WI38 (cell line): ENCODE results near the gene CYB561.

Experiments
- H3K4me3 ChIP-seq: 2 replicates; pipeline ENCODE4 v1.5.1; 2011; ENCODE audit warnings: low read depth, mild to moderate bottlenecking, control low read depth, low read length
- TF ChIP-seq, protein P1 (sequence below): IDR thresholded peaks from 2 replicates; pipeline ENCODE4 v1.5.1; 2012; ENCODE audit warnings: low read depth, mild to moderate bottlenecking, control low read depth, low read length

The CYB561 gene

DNA sequence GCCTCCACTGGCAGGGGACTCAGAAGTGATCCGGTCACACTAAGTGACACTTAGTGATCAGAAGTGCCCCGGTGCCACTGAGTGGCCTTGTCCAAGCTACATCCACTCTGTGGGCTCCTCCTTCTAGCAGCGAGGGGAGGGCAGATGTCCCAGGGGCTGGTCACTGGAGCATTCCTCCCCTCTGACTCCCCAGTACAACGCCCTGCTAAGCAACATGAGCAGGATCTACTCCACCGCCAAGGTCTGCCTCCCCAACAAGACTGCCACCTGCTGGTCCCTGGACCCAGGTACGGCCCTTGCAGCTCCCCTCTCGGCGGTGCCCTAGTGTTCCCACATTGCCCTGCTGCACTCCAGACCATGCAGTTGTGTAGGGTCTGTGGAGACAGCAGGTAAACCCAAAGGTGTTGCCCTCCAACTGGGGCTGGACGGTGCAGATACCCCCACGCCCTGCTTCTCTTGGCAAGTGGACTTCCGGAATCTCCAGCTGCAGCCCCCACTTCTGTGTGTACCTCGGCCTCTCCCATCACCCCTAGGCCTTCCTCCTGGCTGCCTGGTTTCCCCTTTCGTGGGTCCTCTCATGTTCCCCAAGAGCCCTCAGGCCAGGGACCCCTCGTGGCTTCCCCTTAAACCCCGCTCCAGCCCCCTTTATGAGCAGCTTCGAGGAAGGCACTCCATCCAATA lies 32.8 kb upstream of the CYB561 start:
- TF ChIP-seq, protein P1, sequence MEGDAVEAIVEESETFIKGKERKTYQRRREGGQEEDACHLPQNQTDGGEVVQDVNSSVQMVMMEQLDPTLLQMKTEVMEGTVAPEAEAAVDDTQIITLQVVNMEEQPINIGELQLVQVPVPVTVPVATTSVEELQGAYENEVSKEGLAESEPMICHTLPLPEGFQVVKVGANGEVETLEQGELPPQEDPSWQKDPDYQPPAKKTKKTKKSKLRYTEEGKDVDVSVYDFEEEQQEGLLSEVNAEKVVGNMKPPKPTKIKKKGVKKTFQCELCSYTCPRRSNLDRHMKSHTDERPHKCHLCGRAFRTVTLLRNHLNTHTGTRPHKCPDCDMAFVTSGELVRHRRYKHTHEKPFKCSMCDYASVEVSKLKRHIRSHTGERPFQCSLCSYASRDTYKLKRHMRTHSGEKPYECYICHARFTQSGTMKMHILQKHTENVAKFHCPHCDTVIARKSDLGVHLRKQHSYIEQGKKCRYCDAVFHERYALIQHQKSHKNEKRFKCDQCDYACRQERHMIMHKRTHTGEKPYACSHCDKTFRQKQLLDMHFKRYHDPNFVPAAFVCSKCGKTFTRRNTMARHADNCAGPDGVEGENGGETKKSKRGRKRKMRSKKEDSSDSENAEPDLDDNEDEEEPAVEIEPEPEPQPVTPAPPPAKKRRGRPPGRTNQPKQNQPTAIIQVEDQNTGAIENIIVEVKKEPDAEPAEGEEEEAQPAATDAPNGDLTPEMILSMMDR = peak; percentile 80
- H3K4me3 ChIP-seq = no peak overlapping the region

DNA sequence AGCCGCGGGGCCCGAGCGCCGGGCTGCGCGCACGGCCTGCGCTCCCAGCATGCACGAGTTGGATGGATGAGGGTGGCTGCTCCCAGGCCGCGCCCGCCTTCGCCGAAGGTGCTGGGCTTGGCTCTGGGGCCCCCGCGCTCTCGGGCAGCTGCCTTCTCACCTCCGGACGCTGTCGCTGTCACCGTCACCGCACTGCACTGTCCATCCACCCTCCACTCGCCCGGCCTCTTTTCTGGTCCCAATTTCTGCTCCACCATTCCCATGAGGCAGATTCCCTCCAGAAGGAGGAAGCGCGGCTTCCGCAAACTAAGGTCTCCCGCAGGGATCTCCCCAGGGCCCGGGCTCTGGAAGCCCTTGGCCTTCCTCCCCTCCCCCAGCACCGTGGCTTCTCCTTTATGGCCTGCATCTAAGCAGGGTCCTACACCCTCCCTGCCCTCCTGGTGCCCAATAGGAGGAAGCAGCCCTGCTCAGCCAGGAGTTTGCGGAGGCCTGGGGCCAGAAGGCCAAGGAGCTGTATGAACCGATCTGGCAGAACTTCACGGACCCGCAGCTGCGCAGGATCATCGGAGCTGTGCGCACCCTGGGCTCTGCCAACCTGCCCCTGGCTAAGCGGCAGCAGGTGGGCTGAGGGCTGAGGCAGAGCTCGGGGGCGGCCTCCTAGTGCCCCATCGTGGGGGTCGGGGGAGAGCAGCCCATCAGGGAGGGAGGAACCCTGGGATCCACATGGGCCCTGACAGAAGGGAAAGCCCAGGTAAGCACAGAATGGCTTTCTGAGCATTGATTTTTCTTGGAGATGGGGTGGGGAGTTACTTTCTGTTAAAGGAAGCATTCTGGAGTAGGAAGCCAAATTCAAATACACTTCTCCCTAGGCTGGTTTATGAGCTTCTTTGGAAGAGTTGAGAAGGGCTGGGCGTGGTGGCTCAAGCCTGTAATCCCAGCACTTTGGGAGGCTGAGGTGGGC lies 31.7 kb upstream of the CYB561 start:
- TF ChIP-seq, protein P1 = no peak
- H3K4me3 ChIP-seq = peak overlapping the region; percentile 40; the same call in 1 of the 2 replicates

DNA sequence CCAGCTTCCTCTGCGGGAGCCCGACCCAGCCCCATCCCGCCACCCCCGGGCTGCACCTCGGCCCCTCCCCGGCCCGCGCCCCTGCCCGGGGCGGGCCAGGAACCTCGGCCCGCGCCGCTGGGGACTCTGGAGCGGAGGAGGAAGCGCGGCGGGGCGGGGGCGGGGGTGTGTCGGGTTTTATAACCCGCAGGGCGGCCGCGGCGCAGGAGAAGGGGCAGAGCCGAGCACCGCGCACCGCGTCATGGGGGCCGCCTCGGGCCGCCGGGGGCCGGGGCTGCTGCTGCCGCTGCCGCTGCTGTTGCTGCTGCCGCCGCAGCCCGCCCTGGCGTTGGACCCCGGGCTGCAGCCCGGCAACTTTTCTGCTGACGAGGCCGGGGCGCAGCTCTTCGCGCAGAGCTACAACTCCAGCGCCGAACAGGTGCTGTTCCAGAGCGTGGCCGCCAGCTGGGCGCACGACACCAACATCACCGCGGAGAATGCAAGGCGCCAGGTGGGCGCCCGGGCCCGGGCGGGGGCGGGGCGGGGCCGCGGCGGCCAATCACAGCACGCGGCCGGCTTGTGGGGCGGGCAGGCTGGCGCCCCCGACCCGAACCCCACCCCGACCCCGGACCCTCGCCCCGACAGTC lies 30.9 kb upstream of the CYB561 start, which contains the start of gene ACE:
Gene ACE (plus strand): TSS at position 208 of the 626 bp plus-strand sequence. CDS start 34 bp downstream, at position 242.
- H3K4me3 ChIP-seq = peak within 1 kb of the TSS; percentile 52
- TF ChIP-seq, protein P1 = no peak

DNA sequence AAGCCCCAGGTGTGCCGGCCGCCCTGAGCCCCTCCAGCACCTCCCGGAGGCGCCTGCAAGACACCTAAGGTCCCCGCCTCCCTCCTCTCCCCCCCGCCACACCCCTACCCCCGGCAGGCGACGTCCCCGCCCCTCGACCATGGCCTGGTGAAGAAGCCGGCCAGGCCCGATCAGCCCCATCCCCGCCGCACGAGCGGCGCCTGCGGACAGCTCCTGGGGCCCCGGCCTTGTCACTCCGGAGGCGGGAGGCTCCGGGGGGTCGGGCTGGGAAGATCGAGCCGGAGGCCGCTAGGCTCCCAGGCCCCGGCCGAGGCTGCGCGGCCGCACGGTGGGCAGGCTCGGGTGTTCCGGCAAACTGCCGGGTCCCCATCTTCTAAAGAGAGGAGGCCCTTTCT lies 30.4 kb upstream of the CYB561 start:
- H3K4me3 ChIP-seq = peak overlapping the region; percentile 52
- TF ChIP-seq, protein P1 = no peak

DNA sequence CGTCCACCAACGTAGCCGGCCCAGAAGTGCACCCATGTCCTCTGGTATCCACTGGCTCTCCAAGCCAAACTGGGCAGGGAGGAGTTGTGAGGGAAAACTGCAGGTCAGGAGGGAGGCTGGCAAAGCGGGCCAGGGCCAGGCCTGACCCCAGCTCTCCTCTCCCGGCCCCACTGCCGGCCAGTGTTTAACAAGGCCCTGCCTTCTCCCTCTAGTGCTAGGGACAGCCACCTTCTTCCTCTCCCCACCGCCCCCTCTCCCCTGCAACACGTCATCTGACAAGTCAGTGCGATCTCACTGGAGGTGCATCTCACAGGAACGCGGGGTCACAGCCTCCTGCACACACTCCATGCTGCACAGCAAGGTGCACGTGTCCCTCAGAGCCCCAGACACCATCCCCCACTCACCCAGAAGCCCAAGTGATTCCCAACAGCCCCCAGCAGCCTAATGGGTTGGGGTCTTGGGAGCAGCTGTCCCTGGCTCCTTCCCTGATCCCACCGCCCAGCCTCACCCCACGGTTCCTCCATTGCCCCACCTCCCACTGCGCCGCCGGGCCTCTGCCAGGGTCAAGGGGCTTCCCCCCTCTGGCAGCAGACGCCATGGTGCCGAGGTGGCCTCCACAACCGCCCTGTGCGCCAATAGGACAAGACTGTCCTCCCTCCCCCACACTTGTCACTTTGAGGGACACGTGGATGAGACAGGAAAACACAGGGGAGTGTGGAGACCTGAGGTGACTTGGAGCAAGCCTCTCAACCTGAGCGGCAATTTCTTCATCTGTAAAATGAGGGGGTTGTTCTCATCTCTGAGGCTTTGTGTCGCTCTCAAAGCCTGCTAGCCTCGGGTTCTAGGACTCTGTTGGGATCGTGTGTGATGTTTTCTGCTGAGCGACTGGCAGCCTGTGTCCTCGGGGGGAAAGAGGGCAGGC lies 29.6 kb upstream of the CYB561 start:
- H3K4me3 ChIP-seq = no peak overlapping the region
- TF ChIP-seq, protein P1 = no peak

DNA sequence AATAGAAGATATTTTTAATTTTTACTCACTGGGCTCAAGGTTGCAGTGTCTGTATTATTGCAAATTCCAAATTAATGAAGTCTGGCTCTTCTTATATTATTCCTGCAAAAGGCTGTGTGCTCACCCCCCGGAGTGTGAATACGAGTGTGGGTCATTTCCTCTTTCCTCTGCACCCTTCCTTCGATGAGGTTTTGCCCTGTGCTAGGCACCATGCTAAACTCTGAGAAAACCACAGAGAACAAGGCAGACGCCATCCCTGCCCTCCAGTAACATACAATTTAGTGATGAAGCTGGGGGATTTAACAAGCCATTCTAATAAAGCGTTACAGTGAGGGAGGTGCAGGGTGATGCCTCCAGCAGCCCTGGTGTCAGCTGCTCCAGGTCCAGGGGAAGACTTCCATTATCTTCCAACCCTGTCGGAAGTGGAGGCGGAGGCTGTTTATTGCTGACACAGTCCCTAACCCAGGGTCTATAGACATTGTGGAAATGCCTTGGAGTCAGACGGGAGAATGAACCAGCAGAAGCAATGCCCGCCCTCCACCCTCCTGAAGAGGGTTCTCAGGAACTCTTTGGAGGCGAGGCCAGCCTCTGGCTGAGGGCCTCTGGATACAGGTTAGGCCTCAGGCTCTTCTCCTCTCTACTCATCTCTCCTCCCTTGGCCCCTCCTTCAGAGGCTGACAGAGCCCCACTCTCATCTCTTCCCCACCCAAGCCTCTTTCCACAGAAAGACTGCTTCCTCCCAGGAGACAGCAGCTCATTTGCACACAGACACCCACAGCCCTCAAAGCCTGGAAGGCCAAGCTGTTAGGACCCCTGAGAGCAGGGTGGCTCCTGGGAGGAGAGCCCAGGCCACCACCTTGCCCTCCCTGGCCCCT lies 28.7 kb upstream of the CYB561 start:
- TF ChIP-seq, protein P1 = no peak
- H3K4me3 ChIP-seq = no peak overlapping the region
